KMS-11 (cell line): ENCODE results near the gene ZNF26.
A peak's percentile ranks its signal among the peaks of the same experiment; 100 is the strongest.
"Not testable (repeated sequence)": the region's sequence is repeated elsewhere in the genome, so short reads cannot be mapped to it uniquely, and the experiment has no call there.

Experiments
- H2AFZ ChIP-seq: fragments of 200-600 bp; sonication (generic); 2 replicates; pipeline ENCODE4 v1.6.1; 2016; ENCODE audit warnings: antibody characterized with exemption, mixed run types, low read depth
- H3K27ac ChIP-seq: fragments of 200-600 bp; sonication (generic); 2 replicates; pipeline ENCODE4 v1.6.1; 2016; ENCODE audit warnings: mild to moderate bottlenecking, mixed run types
- H3K27me3 ChIP-seq: fragments of 200-600 bp; sonication (generic); 2 replicates; pipeline ENCODE4 v1.6.1; 2017; ENCODE audit warnings: mild to moderate bottlenecking, low read depth, mixed run types, moderate library complexity; ENCODE audit not compliant: insufficient read depth
- H3K36me3 ChIP-seq: fragments of 200-600 bp; sonication (generic); 2 replicates; pipeline ENCODE4 v1.6.1; 2017; ENCODE audit warnings: mild to moderate bottlenecking, mixed run types; ENCODE audit not compliant: insufficient read depth
- H3K4me1 ChIP-seq: fragments of 200-600 bp; sonication (generic); 2 replicates; pipeline ENCODE4 v1.6.1; 2016; ENCODE audit warnings: mild to moderate bottlenecking, low read depth, mixed run types; ENCODE audit not compliant: poor library complexity, severe bottlenecking
- H3K4me2 ChIP-seq: fragments of 200-600 bp; sonication (generic); 2 replicates; pipeline ENCODE4 v1.7.0; 2016; ENCODE audit warnings: mild to moderate bottlenecking, mixed run types
- H3K4me3 ChIP-seq: fragments of 200-600 bp; sonication (generic); IDR thresholded peaks from 2 replicates; pipeline ENCODE4 v1.6.1; 2017; ENCODE audit warnings: low read depth, low read length, mixed read lengths; ENCODE audit not compliant: insufficient read depth
- H3K79me2 ChIP-seq: fragments of 200-600 bp; sonication (generic); 2 replicates; pipeline ENCODE4 v1.6.1; 2016; ENCODE audit warnings: low read depth, mixed run types; ENCODE audit not compliant: insufficient read depth
- H3K9ac ChIP-seq: fragments of 200-600 bp; sonication (generic); 2 replicates; pipeline ENCODE4 v1.6.1; 2016; ENCODE audit warnings: mild to moderate bottlenecking, mixed run types
- H4K20me1 ChIP-seq: fragments of 200-600 bp; sonication (generic); 2 replicates; pipeline ENCODE4 v1.6.1; 2016; ENCODE audit warnings: mild to moderate bottlenecking, mixed run types; ENCODE audit not compliant: insufficient read depth
- TF ChIP-seq, protein P1 (sequence below): fragments of 200-600 bp; sonication (generic); conservative IDR thresholded peaks from 2 replicates; pipeline ENCODE4 v1.6.1; 2017; ENCODE audit warnings: low read depth, mild to moderate bottlenecking, antibody characterized with exemption, low read length, moderate library complexity, mixed read lengths

ZNF26 gene

DNA sequence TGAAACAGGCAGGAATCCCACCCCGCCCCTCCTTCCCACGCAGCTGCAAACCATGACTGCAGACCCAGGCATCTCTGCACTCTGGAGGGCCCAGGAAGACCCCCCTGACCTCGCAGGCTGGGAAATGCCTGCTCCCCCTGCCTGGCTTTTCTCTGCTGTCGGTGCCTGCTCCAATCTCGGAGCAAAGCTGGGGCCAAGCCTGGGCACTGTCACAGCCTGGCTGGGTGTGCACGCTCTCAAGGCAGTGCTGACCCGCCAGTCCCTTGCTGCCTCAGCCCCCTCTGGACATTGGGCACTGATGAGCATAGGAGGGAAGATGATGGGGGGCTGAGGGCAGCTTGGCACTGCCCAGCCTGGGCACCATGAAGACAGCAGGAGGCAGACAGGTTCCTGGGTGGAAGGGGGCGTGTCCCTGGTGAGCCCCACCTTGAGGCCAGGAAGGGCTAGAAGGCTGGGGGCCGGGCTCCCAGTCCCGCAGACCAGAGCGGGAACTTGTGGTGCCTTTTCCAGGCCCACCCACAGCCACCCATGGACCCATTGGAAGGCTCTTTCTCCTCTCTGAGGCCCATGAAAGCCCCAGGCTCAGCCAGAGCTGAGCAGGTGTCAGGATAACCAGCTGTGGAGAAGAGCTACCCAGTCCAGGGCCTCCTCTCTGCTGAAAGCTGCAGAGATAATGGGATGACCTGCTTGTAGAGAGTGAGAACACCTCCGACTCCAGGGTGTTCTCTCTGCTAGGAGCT, 19.3 kb upstream of the ZNF26 start:
- Histone ChIP-seq H3K4me1 (no peaks in the 10 kb centered on the region), H3K36me3 (no peaks in the 10 kb centered on the region), H3K4me3 (no peak overlapping the region), H4K20me1 (no peaks in the 10 kb centered on the region), H2AFZ (no peak overlapping the region), H3K4me2 (no peak overlapping the region), H3K27ac (no peak overlapping the region), H3K27me3 (no peaks in the 10 kb centered on the region), H3K9ac (no peak overlapping the region), H3K79me2 (no peaks in the 10 kb centered on the region)
- TF ChIP-seq, protein P1, sequence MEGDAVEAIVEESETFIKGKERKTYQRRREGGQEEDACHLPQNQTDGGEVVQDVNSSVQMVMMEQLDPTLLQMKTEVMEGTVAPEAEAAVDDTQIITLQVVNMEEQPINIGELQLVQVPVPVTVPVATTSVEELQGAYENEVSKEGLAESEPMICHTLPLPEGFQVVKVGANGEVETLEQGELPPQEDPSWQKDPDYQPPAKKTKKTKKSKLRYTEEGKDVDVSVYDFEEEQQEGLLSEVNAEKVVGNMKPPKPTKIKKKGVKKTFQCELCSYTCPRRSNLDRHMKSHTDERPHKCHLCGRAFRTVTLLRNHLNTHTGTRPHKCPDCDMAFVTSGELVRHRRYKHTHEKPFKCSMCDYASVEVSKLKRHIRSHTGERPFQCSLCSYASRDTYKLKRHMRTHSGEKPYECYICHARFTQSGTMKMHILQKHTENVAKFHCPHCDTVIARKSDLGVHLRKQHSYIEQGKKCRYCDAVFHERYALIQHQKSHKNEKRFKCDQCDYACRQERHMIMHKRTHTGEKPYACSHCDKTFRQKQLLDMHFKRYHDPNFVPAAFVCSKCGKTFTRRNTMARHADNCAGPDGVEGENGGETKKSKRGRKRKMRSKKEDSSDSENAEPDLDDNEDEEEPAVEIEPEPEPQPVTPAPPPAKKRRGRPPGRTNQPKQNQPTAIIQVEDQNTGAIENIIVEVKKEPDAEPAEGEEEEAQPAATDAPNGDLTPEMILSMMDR: no peak

DNA sequence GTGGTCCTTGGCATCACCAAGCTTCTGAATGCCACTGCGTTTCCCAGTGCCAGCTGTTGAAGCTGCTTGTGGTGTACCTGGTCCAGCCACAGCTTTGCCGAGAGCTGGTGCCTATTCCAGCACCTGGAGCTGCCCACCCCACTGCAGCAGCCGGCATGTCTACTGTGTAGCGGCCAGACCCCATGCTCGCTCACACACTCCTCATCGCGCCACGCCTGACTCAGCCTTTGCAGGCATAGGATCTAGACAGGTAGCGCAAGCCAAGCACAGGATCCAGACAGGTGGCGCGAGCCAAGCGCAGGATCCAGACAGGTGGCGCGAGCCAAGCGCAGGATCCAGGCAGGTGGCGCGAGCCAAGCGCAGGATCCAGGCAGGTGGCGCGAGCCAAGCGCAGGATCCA, 18.4 kb upstream of the ZNF26 start:
- Histone ChIP-seq H2AFZ (no peak overlapping the region), H3K27me3 (no peaks in the 10 kb centered on the region), H4K20me1 (no peaks in the 10 kb centered on the region), H3K79me2 (no peaks in the 10 kb centered on the region), H3K4me2 (no peak overlapping the region), H3K36me3 (no peaks in the 10 kb centered on the region), H3K4me1 (no peaks in the 10 kb centered on the region), H3K27ac (no peak overlapping the region), H3K9ac (no peak overlapping the region), H3K4me3 (no peak overlapping the region)
- TF ChIP-seq, protein P1: no peak

DNA sequence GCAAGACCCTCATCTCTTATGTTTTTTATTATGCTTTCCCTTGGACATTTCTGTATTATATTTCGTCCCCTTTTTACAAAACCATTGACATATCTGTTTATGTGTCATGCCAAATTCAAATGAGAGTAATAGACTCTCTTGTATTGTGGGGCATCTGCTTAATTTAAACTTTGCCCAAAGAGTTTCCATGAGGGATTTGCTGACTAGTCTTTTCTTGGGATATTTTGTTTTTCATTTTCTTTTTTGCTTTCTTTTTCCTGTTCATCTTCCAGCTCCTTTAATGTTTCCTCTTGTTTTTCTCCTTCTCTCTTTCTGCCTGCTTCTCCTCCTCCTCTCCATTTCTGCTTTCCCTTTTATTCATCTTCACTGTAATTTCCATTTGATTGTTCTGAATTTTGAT, 13.8 kb upstream of the ZNF26 start:
- Histone ChIP-seq H3K4me2 (no peak overlapping the region), H3K9ac (no peak overlapping the region), H3K4me1 (no peaks in the 10 kb centered on the region), H3K27me3 (no peaks in the 10 kb centered on the region), H3K36me3 (no peaks in the 10 kb centered on the region), H3K79me2 (no peaks in the 10 kb centered on the region), H2AFZ (no peak overlapping the region), H3K4me3 (no peak overlapping the region), H4K20me1 (no peaks in the 10 kb centered on the region), H3K27ac (no peak overlapping the region)
- TF ChIP-seq, protein P1: no peak

DNA sequence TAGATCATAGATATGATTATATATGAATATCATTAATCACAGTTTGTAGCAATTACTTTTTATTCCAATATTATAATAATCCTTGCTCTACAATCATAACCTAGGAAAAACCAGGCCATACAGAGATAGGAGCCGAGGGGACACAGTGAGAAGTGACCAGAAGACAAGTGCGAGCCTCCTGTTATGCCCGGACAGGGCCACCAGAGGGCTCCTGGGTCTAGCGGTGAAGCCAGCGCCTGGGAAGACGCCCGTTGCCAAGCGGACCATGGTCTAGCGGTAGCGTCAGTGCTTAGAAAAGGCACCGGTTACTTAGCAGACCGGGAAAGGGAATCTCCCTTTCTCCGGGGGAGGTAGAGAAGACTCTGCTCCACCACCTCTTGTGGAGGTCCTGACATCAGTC, 9.3 kb upstream of the ZNF26 start:
- H3K4me3 ChIP-seq, H3K27ac ChIP-seq, H4K20me1 ChIP-seq, H3K9ac ChIP-seq, H3K4me1 ChIP-seq, H3K36me3 ChIP-seq, H3K79me2 ChIP-seq, H3K27me3 ChIP-seq, H2AFZ ChIP-seq, H3K4me2 ChIP-seq: not testable (repeated sequence)

DNA sequence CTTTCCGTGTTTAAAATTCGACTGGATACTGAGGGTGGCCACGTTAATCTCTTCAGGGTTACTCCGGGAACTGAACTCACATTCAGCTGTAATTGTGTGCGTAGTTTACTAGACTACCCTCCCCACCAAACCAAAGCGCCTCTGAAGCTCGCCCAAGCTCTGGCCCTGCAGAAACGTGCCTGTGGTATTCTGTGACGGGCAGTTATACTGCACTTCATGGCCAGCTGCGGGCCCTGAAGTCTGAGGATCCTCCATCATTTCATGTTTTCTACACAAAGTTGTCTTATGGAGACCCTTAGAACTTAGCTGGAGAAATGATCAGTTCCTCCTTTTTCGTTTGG, 688 bp downstream of the ZNF26 start:
- Histone ChIP-seq H3K27me3 (no peaks in the 10 kb centered on the region), H3K4me2 (peak overlapping the region; percentile 54), H3K4me3 (no peak overlapping the region), H3K36me3 (no peaks in the 10 kb centered on the region), H3K9ac (0 out of 2 replicates have a peak overlapping the region, but pooled peaks have one; percentile 42), H3K79me2 (peaks cover 18% of the 10 kb centered on the region; the same call in 1 of the 2 replicates), H3K4me1 (peaks cover 7% of the 10 kb centered on the region), H2AFZ (peak overlapping the region; percentile 83), H4K20me1 (no peaks in the 10 kb centered on the region), H3K27ac (peak overlapping the region; percentile 35; the same call in 1 of the 2 replicates)
- TF ChIP-seq, protein P1: no peak
